HCT116 (cell line): ENCODE results near the gene ARFGEF3.

Experiments
- CEBPB ChIP-seq: IDR thresholded peaks from 2 replicates; pipeline ENCODE4 v1.6.1; 2012; ENCODE audit warnings: low read depth
- CTCF ChIP-seq, 3 experiments: fragments of 200-600 bp in 1 of 3; sonication (generic) in 1 of 3; IDR thresholded peaks in 2 of 3; conservative IDR thresholded peaks in 1 of 3; 2 replicates each; pipeline ENCODE4 v1.5.1; 2012 to 2017; ENCODE audit warnings: low read depth in 2 of 3, low read length in 2 of 3, antibody characterized with exemption in 1 of 3, borderline replicate concordance in 1 of 3, control low read depth in 1 of 3, mild to moderate bottlenecking in 1 of 3, mixed read lengths in 1 of 3, mixed run types in 1 of 3, moderate library complexity in 1 of 3; ENCODE audit not compliant: insufficient read depth in 1 of 3
- EZH2phosphoT487 ChIP-seq: fragments of 200-600 bp; IDR thresholded peaks from 2 replicates; pipeline ENCODE4 v1.6.1; 2018; ENCODE audit warnings: antibody characterized with exemption, borderline replicate concordance
- RAD21 ChIP-seq: IDR thresholded peaks from 2 replicates; pipeline ENCODE4 v1.6.1; 2012; ENCODE audit warnings: low read depth, mild to moderate bottlenecking
- SP1 ChIP-seq: IDR thresholded peaks from 2 replicates; pipeline ENCODE4 v1.6.1; 2012; ENCODE audit warnings: low read depth
- YY1 ChIP-seq: IDR thresholded peaks from 2 replicates; pipeline ENCODE4 v1.6.1; 2011; ENCODE audit warnings: low read length, low read depth, moderate library complexity, mild to moderate bottlenecking; ENCODE audit not compliant: insufficient replicate concordance; ENCODE audit errors: extremely low read depth

GRCh38 chr6:138229663-138230179 lies 68.0 kb downstream of the ARFGEF3 start:
- TF ChIP-seq CEBPB (no peak), RAD21 (no peak), SP1 (no peak), YY1 (no peak), CTCF (IDR thresholded peaks at IDR 0.05 in 2 of 3, conservative IDR thresholded peaks at IDR 0.05 in 1 of 3; ENCODE audit: borderline replicate concordance in 1 of 3, insufficient read depth in 1 of 3, low read depth in 2 of 3, low read length in 2 of 3) (no peak), EZH2phosphoT487 (no peak)
